Heart left ventricle (tissue), 13 donors: ENCODE measurements around the gene NOS1AP.

Source experiments
- CTCF ChIP-seq, 12 donors: fragments of 200-600 bp; sonication (generic) in 4 of 12; IDR thresholded peaks; one replicate each; pipeline versions ENCODE4 v1.5.0 to v1.8.0; 2018 to 2022; ENCODE audit warnings: antibody characterized with exemption in 12 of 12, mild to moderate bottlenecking in 5 of 12
- POLR2A ChIP-seq, 2 donors: fragments of 450-650 bp; IDR thresholded peaks; one replicate each; pipeline ENCODE4 v1.6.1; 2017; ENCODE audit warnings: antibody characterized with exemption in 2 of 2, mild to moderate bottlenecking in 2 of 2, moderate library complexity in 2 of 2
- donor health status: ischemic (EF 13 %, LVEDD 7.1; RV severe dilation, severe dysfunction).
- donor health status: DM: no; HTN: yes; CAD: no.
- donor health status: DM: no; HTN: no; CAD: no.
- donor health status: ischemic (EF 25% LVEDD 6.9; RV normal size, moderate dysfunction).
- donor health status: ischemic (EF 25% LVEDD 5.7; RV mildly dilated, moderate dysfunction).
- donor health status: ischemic (EF 35%, LVEDD 5.7; RV mildly dilated, moderate dysfunction).
- donor health status: nonischemic (EF 11% LVEDD 7.7; RV severe dilation, severe dysfunction).
- donor health status: DM: yes; HTN: yes; CAD: no.
- donor health status: PGD.
- donor health status: ischemic (EF 29% LVEDD 5.4; RV normal size, mild dysfunction).
- donor health status: nonischemic (EF 23%, LVEDD 6.1; RV moderate dilation, normal function).

GRCh38 chr1:162079030-162079429, 9.5 kb downstream of the NOS1AP start:
- TF ChIP-seq CTCF (IDR thresholded peaks at IDR 0.05) (no peak), POLR2A (IDR thresholded peaks at IDR 0.05) (no peak)
